ENCODE results near the gene KIF1B. TPM values are rescaled to one million over a fixed set of nuclear protein-coding genes. Genes with fewer than 3 reads are reported as not detected.

KIF1B gene
- total and polyA plus RNA-seq, 10 of the 15 experiments (the other 5 are each of a cell fraction or from before 2014, with no cell fraction given), result 2.1 to 16.5 (median 8.7) TPM

- Histone ChIP-seq H3K9ac (ENCODE audit: control insufficient read depth, insufficient read depth, low read length) (no peak overlapping the region), H3K36me3 (ENCODE audit: control insufficient read depth in 2 of 2, insufficient read depth in 2 of 2, low read length in 1 of 2) (no peaks in the 10 kb centered on the region; a peak in 1 of 4 replicates), H3K79me2 (ENCODE audit: control insufficient read depth, insufficient read depth, low read length) (no peaks in the 10 kb centered on the region; the same call in 1 of the 2 replicates), H3K4me3 (no peak overlapping the region), H3K27ac (ENCODE audit: control insufficient read depth, insufficient read depth) (peak overlapping the region; percentile 32; the same call in 1 of the 2 replicates), H3K4me1 (ENCODE audit: control insufficient read depth, insufficient read depth, low read length) (peaks cover 16% of the 10 kb centered on the region), H2AFZ (ENCODE audit: control insufficient read depth, low read depth, low read length) (no peak overlapping the region), H3K4me2 (ENCODE audit: control insufficient read depth, insufficient read depth) (no peak overlapping the region; the same call in 1 of the 2 replicates), H3K27me3 (replicated peaks in 1 of 2; ENCODE audit: control insufficient read depth in 2 of 2, insufficient read depth in 2 of 2, low read length in 1 of 2) (no peaks in the 10 kb centered on the region), H4K20me1 (ENCODE audit: control insufficient read depth, insufficient read depth) (no peaks in the 10 kb centered on the region), H3K9me3 (replicated peaks; ENCODE audit: control insufficient read depth, insufficient read depth, low read length) (no peaks in the 10 kb centered on the region)
- ATAC-seq (peak; percentile 77), FAIRE-seq (peak; percentile 23), DNase-seq (ENCODE audit: low read depth, low spot score) (no peak)
- in situ Hi-C loops (cut with MboI) (no loop called here), intact Hi-C loops (cut with micrococcal nuclease; ENCODE audit: unreplicated experiment) (no loop called here)
- ChIA-PET POLR2A (interaction anchor here (0.5 to 1.2 kb wide), 5 partner anchors 18 to 208 kb away, joined by 3 to 6 read pairs (median 4); partner anchors contain the start of gene KIF1B), SMC1A (ENCODE audit: uncharacterized antibody, unreplicated experiment) (interaction anchor here (0.8 to 2.2 kb wide), 6 partner anchors 9 to 28 kb away, joined by 3 to 9 read pairs (median 5); no protein-coding TSS in a partner anchor), RAD21 (ENCODE audit: unreplicated experiment) (interaction anchor here (1.0 to 2.6 kb wide), 4 partner anchors 21 to 51 kb away, joined by 3 to 12 read pairs (median 6); partner anchors contain the start of gene KIF1B), CTCF (interaction anchor here (0.6 to 3.6 kb wide), 5 partner anchors 10 to 1903 kb away, joined by 3 to 19 read pairs (median 4); partner anchors contain the start of gene KIF1B)
- BruUV-seq (replicated peaks), result no TSS peak
- 23% methylated on average over 2 of the region's 2 CpGs for WGBS (ENCODE audit: insufficient coverage, insufficient replicate concordance, low lambda C conversion rate, missing lambda C conversion rate)
- TF ChIP-seq NR2C1 (IDR thresholded peaks at IDR 0.05) (no peak), NR2F1 (conservative IDR thresholded peaks at IDR 0.05) (no peak), ATF7 (IDR thresholded peaks at IDR 0.05; ENCODE audit: low read depth) (peak; percentile 47; the same call in 1 of the 2 replicates), NR2C2 (IDR thresholded peaks at IDR 0.05; ENCODE audit: borderline replicate concordance, control insufficient read depth, insufficient read length, low read depth) (no peak), RUNX3 (IDR thresholded peaks at IDR 0.05; ENCODE audit: low read length) (no peak), SUZ12 (IDR thresholded peaks at IDR 0.05; ENCODE audit: unreplicated experiment) (no peak), IKZF1 (conservative IDR thresholded peaks at IDR 0.05) (no peak), MXI1 (IDR thresholded peaks at IDR 0.05; ENCODE audit: low read depth, low read length) (no peak), MTA3 (IDR thresholded peaks at IDR 0.05; ENCODE audit: borderline replicate concordance, low read length) (no peak), RBBP5 (conservative IDR thresholded peaks at IDR 0.05) (no peak), PBX3 (IDR thresholded peaks at IDR 0.05; ENCODE audit: insufficient replicate concordance, low read depth, low read length) (peak; percentile 23), IKZF2 (IDR thresholded peaks at IDR 0.05) (peak; percentile 14 to 17; a peak in 2 of 4 replicates), MEF2B (IDR thresholded peaks at IDR 0.05; ENCODE audit: partially characterized antibody, poor library complexity, severe bottlenecking) (no peak)
- TF ChIP-seq, protein P1, sequence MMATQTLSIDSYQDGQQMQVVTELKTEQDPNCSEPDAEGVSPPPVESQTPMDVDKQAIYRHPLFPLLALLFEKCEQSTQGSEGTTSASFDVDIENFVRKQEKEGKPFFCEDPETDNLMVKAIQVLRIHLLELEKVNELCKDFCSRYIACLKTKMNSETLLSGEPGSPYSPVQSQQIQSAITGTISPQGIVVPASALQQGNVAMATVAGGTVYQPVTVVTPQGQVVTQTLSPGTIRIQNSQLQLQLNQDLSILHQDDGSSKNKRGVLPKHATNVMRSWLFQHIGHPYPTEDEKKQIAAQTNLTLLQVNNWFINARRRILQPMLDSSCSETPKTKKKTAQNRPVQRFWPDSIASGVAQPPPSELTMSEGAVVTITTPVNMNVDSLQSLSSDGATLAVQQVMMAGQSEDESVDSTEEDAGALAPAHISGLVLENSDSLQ (IDR thresholded peaks at IDR 0.05), result peak; percentile 62; the same call in 1 of the 2 replicates
- TF ChIP-seq, protein P2, sequence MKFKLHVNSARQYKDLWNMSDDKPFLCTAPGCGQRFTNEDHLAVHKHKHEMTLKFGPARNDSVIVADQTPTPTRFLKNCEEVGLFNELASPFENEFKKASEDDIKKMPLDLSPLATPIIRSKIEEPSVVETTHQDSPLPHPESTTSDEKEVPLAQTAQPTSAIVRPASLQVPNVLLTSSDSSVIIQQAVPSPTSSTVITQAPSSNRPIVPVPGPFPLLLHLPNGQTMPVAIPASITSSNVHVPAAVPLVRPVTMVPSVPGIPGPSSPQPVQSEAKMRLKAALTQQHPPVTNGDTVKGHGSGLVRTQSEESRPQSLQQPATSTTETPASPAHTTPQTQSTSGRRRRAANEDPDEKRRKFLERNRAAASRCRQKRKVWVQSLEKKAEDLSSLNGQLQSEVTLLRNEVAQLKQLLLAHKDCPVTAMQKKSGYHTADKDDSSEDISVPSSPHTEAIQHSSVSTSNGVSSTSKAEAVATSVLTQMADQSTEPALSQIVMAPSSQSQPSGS (IDR thresholded peaks at IDR 0.05; ENCODE audit: low read length), result no peak
- TF ChIP-seq, protein P3, sequence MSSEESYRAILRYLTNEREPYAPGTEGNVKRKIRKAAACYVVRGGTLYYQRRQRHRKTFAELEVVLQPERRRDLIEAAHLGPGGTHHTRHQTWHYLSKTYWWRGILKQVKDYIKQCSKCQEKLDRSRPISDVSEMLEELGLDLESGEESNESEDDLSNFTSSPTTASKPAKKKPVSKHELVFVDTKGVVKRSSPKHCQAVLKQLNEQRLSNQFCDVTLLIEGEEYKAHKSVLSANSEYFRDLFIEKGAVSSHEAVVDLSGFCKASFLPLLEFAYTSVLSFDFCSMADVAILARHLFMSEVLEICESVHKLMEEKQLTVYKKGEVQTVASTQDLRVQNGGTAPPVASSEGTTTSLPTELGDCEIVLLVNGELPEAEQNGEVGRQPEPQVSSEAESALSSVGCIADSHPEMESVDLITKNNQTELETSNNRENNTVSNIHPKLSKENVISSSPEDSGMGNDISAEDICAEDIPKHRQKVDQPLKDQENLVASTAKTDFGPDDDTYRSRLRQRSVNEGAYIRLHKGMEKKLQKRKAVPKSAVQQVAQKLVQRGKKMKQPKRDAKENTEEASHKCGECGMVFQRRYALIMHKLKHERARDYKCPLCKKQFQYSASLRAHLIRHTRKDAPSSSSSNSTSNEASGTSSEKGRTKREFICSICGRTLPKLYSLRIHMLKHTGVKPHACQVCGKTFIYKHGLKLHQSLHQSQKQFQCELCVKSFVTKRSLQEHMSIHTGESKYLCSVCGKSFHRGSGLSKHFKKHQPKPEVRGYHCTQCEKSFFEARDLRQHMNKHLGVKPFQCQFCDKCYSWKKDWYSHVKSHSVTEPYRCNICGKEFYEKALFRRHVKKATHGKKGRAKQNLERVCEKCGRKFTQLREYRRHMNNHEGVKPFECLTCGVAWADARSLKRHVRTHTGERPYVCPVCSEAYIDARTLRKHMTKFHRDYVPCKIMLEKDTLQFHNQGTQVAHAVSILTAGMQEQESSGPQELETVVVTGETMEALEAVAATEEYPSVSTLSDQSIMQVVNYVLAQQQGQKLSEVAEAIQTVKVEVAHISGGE (CRISPR knock-in tag; IDR thresholded peaks at IDR 0.05), result no peak
Observed at GRCh38 chr1:10236405-10237156, 26.2 kb downstream of the KIF1B start.
